HEK293T (cell line): Measurements from ENCODE around the gene CASP9.

ENCODE experiments used
- CTBP1 ChIP-seq: fragments of 450-650 bp; IDR thresholded peaks from 2 replicates; pipeline ENCODE4 v1.6.1; 2016; ENCODE audit warnings: borderline replicate concordance
- ELF4 ChIP-seq: fragments of 450-650 bp; IDR thresholded peaks from 2 replicates; pipeline ENCODE4 v1.6.1; 2017; ENCODE audit warnings: antibody characterized with exemption
- NFRKB ChIP-seq: fragments of 450-650 bp; IDR thresholded peaks from 2 replicates; pipeline ENCODE4 v1.6.1; 2016; ENCODE audit warnings: mild to moderate bottlenecking, moderate library complexity

DNA sequence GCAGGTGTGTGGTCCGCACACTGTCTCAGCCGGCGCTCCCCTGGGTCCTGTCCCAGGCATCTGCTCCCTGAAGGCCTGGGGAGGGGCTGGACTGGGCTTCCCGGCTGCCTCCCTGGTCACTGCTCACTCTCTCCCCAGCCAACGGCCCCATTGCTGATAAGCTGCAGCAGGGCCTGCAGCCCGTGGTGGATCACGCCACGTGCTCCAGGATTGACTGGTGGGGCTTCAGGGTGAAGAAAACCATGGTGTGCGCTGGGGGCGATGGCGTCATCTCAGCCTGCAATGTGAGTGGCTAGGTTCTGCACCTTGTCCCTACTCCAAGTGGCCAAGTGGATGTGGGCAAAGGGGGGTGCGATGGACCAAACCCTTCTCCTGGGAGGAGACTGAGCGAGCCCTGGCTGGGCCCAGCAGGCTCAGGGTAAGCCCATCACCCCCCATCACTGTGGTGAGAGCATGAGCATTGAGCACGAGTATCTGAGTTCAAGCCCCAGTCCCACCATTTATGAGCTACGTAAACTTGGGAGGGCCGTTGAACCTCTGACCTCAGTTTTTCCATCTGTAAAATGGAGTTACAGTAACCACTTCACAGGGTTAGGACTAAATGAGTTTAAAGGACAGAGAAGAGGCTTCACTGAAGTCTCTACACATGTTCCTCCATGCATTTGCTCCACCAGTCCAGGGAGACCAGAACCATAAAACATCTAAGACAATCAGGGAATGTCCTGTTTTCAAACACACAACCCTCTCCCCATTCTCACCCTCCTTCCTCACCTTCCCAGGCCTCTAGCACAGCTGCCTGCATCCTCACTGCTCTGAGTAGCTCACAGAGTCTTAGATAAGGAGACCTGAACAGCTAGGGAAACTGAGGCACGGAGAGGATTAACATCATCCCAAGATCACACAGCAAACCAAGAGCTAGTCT lies 79.3 kb downstream of the CASP9 start:
- TF ChIP-seq ELF4, result no peak
- no peak for TF ChIP-seq NFRKB
- no peak for TF ChIP-seq CTBP1
